GM18907 (cell line): ENCODE measurements around the gene ADTRP.

Source experiments
- ATAC-seq: cut with Tn5 transposase; IDR thresholded peaks from one replicate; pipeline ENCODE4 v1.9.1; 2021; ENCODE audit warnings: mild to moderate bottlenecking, moderate library complexity; ENCODE audit not compliant: unreplicated experiment

ADTRP gene

GRCh38 chr6:11667876-11668275 is 110.7 kb downstream of the ADTRP start:
- ATAC-seq = no peak

DNA sequence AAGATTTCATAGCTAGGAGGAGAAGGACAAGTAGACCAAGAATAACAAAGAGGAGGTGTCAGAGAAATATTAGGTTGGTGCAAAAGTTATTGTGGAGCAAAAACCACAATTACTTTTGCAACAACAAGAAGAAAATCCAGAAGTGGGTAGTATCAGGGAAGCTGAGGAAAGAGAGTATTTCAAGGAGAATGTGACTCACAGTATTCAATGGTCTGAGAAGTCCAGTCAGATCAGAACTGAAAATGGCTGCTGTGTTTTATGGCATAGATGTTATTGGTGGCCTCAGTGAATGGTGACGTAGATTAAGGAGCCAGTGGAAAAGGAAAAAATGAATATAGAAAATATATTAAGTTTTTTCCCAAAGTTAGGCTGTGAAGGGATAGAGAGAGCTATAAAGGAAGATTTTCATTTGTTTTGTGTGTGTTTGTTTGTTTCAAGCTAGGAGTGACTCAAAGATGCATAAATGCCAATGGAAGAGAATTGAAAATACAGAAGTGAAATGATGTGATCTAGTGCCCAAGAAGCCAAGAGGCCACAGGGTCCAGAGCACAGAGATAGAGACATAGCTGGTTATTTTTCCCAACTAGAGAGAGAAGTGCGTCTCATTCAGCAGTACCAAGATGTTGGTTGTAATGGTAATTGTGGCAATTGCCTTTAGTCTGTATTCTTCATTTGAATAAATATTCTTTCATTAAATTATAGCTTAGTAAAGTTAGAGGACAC is 112.8 kb downstream of the ADTRP start:
- no peak for ATAC-seq
